ENCODE measurements around the gene NACC1. TPM values are rescaled to one million over a fixed set of nuclear protein-coding genes. Genes with fewer than 3 reads are reported as not detected.
A peak's percentile ranks its signal among the peaks of the same experiment; 100 is the strongest.

NACC1 gene
- polyA plus RNA-seq, 3 donors from 2014 or later, result 1.2 to 2.8 TPM; not detected in 1

DNA sequence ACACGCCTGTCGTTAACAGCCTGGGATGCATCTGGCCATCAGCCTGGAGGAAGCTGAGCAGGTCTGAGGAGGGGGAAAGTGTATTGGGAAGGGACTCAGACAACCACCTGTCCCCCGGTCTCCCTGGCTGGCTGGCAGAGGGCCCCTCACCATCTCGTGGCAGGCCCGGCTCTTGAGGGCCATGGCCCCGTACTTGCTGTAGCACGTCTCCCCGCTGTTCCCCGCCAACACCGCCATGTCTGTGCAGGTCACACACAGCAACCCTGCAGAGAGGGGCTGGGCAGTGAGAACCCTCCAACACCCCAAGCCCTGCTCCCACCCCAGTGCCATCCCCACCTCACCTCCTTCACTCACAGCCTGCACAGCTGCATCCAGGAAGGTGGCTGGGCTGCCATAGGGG lies 5.5 kb upstream of the NACC1 start:
- no peak overlapping the region for H3K4me3 Mint-ChIP-seq
- H3K4me1 Mint-ChIP-seq, result peaks cover 16 to 22% of the 10 kb centered on the region in 2 donors
- H3K27me3 Mint-ChIP-seq (ENCODE audit: low read depth in 3 of 3), result peaks cover 3 to 9% (median 9%) of the 10 kb centered on the region in 3 donors
- H3K27ac Mint-ChIP-seq, result no peak overlapping the region
- peaks cover 0 to 5% (median 0%) of the 10 kb centered on the region in 3 donors for H3K36me3 Mint-ChIP-seq
- H3K9me3 Mint-ChIP-seq, result no peaks in the 10 kb centered on the region
- no peak for DNase-seq

DNA sequence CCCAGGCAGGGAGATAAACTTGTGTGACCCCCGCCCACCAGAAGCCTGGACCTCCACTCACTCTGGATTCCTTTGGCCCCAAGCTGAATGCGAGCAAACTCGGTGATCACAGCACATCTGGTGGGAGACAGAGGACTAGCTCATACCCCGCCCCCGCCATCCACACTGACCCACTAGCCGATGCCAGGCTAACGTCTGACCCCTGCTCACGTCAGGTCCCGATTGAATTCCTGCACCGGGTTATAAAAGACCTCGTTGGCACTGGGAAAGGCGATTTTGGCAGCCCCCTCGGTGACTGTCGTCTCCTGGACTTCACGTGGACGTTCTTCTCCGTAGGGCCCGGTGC lies 2.2 kb upstream of the NACC1 start:
- Mint-ChIP-seq H3K4me1 (peaks cover 40 to 48% of the 10 kb centered on the region in 2 donors), H3K27me3 (ENCODE audit: low read depth in 3 of 3) (peaks cover 5 to 16% (median 15%) of the 10 kb centered on the region in 3 donors), H3K9me3 (no peaks in the 10 kb centered on the region), H3K4me3 (peak overlapping the region; percentile 87 to 97 (median 95)), H3K36me3 (no peaks in the 10 kb centered on the region), H3K27ac (peak overlapping the region in 4 of 6 donors; percentile 36 to 90 (median 76))
- no peak for DNase-seq

DNA sequence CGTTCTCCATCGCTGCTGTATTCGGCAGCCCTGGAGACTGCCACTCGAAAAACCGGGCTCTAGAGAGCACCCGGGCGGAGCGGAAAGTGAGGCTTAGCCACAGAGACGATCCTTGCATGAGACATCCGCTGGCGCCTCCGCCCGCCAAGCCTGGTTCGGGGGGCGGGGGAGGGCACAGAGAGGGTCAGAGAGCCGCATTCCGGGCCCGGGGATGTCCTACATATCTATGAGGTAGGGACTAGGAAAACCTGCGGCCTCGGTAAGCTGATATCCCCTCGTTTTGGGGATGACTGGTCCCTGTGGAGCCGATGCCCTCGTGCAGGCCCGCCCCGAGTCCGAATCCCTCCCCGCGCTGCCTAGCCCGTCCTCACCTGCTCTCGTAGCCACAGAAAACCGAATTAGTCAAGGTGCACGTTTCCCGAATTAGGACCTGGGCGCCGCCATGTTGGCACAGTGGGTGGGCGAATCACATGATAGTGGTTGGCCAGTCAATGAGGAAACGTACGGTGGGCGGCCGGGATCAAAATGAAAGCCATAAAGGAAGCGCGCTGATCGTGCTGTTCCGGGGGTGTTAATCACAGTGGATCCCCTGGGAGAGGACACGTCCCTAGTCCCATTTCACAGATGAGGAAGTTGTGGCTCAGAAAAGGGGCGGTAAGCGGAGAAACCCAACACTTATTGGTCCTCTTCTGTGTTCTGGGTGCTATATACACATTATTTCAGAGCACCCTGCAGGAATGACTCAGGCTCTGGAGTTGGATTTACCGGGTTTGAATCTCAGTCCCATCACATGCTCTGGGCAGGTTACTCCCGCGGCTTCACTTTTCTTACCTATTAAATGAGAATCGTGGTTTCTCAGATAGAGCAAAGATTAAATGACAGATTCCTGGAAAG lies 1.5 kb upstream of the NACC1 start, which contains the start of gene TRMT1:
Gene TRMT1 (minus strand): TSS at position 459 of the 894 bp plus-strand sequence. CDS start 341 bp downstream, at position 118.
- DNase-seq, result peak; percentile 83 to 86 (median 86)
- no peaks in the 10 kb centered on the region for H3K9me3 Mint-ChIP-seq
- H3K36me3 Mint-ChIP-seq, result no peaks in the 10 kb centered on the region
- H3K4me3 Mint-ChIP-seq, result peak within 1 kb of the TSS; percentile 87 to 97 (median 95)
- H3K27ac Mint-ChIP-seq, result peak within 1 kb of the TSS; percentile 81 to 96 (median 94)
- peaks cover 47 to 54% of the 10 kb centered on the region in 2 donors for H3K4me1 Mint-ChIP-seq
- peaks cover 5 to 18% (median 18%) of the 10 kb centered on the region in 3 donors for H3K27me3 Mint-ChIP-seq (ENCODE audit: low read depth in 3 of 3)

DNA sequence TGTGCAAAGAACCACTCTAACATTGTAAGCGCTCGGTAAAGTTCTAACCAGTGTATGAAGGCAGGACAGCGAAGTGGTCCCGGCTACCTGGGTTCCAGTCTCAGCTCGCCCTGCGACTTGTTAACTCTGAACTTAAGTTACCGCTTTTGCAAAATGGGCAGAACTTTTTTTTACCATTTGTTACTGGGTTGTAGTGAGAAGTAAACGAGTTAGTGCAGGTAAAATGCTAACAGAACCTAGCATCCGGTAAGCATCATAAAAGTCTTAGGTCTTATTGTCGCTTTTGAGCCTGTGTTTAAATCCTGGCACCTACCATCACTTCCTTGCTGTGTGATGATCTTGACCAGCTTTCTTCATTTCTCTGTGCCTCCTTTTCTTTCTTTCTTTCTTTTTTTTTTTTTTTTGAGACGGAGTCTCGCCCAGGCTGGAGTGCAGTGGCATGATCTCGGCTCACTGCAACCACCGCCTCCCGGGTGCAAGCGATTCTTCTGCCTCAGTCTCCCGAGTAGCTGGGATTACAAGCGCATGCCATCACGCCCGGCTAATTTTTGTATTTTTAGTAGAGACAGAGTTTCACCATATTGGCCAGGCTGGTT lies 790 bp upstream of the NACC1 start:
- Mint-ChIP-seq H3K27ac (peak overlapping the region; percentile 81 to 96 (median 94)), H3K4me3 (peak overlapping the region; percentile 87 to 97 (median 95)), H3K27me3 (ENCODE audit: low read depth in 3 of 3) (peaks cover 9 to 24% (median 18%) of the 10 kb centered on the region in 3 donors), H3K4me1 (peaks cover 54 to 61% of the 10 kb centered on the region in 2 donors), H3K9me3 (peaks cover 0 to 2% (median 0%) of the 10 kb centered on the region in 6 donors), H3K36me3 (peaks cover 0 to 3% (median 0%) of the 10 kb centered on the region in 3 donors)
- DNase-seq, result no peak

DNA sequence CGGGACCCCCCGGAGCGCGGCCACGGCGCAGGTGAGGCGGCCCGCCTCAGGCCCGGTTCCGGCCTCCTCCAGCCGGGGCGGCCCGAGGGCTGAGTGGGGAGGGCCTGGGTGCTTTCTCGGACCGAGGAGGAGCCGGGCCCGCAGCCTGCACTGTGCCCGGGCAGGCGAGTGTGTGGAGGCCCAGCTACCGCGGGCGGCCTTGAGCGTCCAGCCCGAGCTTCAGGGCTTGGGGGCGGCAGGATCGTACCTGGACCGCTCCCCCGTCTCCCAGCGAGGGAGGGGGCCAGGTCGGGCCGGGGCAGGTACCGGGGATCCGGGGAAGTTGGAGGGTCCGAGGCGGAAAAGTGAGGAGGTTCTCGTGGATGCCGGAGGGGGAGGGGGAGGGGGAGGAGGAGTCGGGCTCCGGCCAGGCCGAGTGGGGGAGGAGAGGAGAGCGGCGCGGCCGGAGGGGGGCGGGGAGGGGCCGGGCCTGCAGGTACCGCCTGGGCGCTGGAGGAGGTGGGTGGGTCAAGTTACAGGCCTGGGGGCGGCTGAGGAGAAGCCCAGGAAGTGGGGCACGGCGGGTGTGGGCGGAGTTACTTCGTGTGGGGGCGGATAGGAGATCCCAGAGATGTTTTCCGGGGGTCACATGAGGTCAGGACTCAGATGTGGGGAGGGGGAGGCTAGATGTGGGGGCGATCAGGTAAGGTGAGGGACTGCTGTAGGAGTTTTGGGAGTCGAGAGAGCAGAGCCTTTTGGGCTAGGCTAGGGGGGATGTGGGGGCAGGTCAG lies 545 bp downstream of the NACC1 start:
- Mint-ChIP-seq H3K27me3 (ENCODE audit: low read depth in 3 of 3) (peaks cover 14 to 29% (median 20%) of the 10 kb centered on the region in 3 donors), H3K9me3 (peaks cover 0 to 2% (median 0%) of the 10 kb centered on the region in 6 donors), H3K36me3 (peaks cover 0 to 3% (median 0%) of the 10 kb centered on the region in 3 donors), H3K4me3 (peak overlapping the region; percentile 80 to 92 (median 85)), H3K4me1 (peaks cover 67 to 73% of the 10 kb centered on the region in 2 donors), H3K27ac (peak overlapping the region in 5 of 6 donors; percentile 63 to 89 (median 84))
- DNase-seq, result no peak

DNA sequence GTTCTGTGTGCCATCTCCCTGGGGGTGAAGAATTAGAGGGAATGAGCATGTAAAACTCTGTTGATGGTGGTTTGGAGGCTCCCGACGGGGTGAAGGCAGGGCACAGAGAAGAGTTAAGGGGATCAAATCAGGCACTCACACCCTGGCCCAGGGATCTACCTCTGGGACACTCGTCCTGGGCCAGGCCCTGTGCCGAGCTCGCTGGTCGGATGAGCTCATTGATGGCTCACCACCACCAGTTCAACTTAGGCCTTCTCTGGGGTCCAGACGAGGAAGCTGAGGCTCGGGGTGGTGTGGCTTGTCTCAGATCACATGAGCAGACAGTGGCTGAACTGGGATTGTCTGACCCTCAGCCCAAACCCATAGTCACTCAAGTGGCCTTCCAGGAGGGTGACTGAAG lies 1.6 kb downstream of the NACC1 start:
- peak overlapping the region; percentile 80 to 92 (median 85) for H3K4me3 Mint-ChIP-seq
- H3K27ac Mint-ChIP-seq, result peak overlapping the region; percentile 11 to 84 (median 67)
- no peak for DNase-seq
- peaks cover 71 to 73% of the 10 kb centered on the region in 2 donors for H3K4me1 Mint-ChIP-seq
- H3K9me3 Mint-ChIP-seq, result peaks cover 0 to 2% (median 0%) of the 10 kb centered on the region in 6 donors
- peaks cover 0 to 3% (median 0%) of the 10 kb centered on the region in 3 donors for H3K36me3 Mint-ChIP-seq
- H3K27me3 Mint-ChIP-seq (ENCODE audit: low read depth in 3 of 3), result peaks cover 16 to 30% (median 20%) of the 10 kb centered on the region in 3 donors

DNA sequence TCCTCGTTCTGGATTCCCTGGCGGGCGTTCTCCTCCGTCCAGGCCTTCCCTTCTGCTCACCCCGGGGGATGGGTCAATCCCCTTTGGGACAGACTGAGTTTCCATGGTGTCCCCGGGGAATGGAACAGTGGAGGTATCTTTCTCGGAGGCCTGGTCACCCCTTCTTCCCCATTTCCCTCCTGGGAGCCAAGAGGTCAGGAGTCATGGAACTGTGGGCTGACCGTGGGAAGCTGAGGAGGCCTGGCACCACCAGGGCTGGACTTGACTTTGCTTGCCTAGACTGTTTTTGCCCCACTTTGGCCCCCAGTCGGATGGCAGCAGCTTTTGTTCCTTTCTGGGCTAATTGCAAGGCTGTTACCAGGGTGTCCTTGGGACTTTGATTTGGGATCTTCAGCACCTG lies 2.0 kb downstream of the NACC1 start:
- peaks cover 16 to 31% (median 20%) of the 10 kb centered on the region in 3 donors for H3K27me3 Mint-ChIP-seq (ENCODE audit: low read depth in 3 of 3)
- peaks cover 0 to 3% (median 0%) of the 10 kb centered on the region in 3 donors for H3K36me3 Mint-ChIP-seq
- peak overlapping the region in 3 of 6 donors; percentile 31 to 93 (median 89) for H3K27ac Mint-ChIP-seq
- DNase-seq, result no peak
- peaks cover 71 to 73% of the 10 kb centered on the region in 2 donors for H3K4me1 Mint-ChIP-seq
- peaks cover 0 to 2% (median 0%) of the 10 kb centered on the region in 6 donors for H3K9me3 Mint-ChIP-seq
- H3K4me3 Mint-ChIP-seq, result peak overlapping the region in 4 of 5 donors; percentile 49 to 92 (median 83)

DNA sequence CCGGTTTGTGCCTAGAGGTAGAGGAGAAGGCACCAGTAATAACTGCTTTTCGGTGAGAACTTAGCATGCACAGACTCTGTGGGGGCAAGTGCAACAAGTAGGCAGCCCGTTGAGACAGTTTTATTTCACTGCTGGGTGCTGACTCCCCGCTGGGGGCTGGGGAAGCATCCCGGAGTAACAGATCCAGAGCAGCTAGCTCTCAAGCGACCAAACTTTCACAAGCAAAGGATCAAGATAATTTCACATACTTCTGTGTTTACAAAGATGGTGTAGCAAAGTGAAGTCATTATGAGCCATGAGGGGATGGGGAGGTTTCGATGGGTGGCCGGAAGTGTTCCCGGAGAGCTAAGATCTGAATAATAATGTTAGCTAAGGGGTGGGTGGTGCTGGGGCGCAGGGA lies 2.8 kb downstream of the NACC1 start:
- Mint-ChIP-seq H3K36me3 (peaks cover 0 to 3% (median 0%) of the 10 kb centered on the region in 3 donors), H3K27ac (peak overlapping the region; percentile 2 to 93 (median 70)), H3K4me1 (peaks cover 66 to 71% of the 10 kb centered on the region in 2 donors), H3K27me3 (ENCODE audit: low read depth in 3 of 3) (peaks cover 16 to 31% (median 20%) of the 10 kb centered on the region in 3 donors), H3K9me3 (peaks cover 0 to 2% (median 0%) of the 10 kb centered on the region in 6 donors), H3K4me3 (peak overlapping the region; percentile 49 to 92 (median 63))
- no peak for DNase-seq

DNA sequence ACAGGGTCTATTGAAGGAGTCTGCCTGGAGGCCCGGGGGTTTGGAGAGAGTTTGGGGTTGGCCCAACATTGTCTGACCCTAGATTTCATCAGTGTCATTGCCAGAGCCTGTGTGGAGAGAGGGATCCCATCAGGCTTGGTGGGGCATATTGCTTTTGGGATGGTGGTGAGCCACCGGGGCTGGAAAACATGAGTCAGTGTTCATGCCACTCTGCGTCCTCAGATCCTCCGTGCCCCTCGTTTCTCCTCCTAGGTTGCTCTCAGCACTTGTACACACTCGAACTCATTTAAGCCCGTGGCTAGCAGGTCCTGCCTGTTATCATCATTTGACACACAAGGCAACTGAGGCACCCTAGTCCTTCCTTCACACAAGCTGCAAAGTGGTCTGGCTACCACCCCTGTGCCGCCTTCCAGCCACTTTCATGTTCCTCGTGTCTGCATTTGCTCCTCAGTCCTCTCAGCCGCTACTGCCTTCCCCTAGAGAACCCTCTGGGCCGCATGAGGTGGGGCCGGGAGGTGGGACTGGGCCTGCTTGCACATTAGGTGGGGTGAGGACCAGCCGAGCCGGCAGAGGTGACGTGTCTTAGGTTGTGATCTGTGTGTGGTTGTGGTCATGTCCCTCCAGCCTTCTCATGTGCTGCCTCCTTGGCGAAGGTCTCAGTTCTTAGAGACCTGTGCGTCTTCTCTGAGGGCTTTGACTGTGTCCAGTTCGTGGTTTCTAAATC lies 3.6 kb downstream of the NACC1 start:
- H3K27me3 Mint-ChIP-seq (ENCODE audit: low read depth in 3 of 3), result peaks cover 13 to 27% (median 17%) of the 10 kb centered on the region in 3 donors
- peak; percentile 57 to 72 (median 70) for DNase-seq
- peak overlapping the region; percentile 70 to 93 (median 90) for H3K27ac Mint-ChIP-seq

DNA sequence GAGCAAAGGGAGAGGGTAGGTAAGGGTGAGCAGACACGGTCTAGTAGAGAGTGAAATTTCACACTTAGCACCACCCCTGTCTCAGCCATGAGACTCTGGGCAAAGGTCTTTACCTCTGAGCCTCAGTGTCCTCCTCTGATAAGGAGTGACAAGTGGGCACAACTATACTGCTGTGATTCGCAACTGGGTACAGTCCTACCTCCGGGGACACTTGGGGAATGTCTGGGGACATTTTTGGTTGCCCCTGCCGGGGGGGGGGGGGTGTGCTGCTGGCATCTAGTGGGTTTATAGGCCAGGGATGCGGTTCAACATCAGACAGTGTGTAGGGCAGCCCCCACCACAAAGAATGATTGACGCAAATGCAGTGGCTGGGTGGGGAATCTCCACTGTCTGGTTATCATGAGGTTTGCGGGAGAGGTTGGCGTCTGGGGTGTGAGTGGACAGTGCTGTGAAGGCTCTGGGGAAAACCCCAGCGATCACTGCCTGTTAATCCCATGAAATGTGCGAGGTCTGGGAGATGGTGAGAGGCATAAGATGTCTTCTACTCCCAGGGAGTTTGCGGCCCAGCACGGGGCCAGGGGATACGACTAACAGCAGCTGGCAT lies 4.3 kb downstream of the NACC1 start:
- H3K9me3 Mint-ChIP-seq, result peaks cover 0 to 2% (median 0%) of the 10 kb centered on the region in 6 donors
- H3K27ac Mint-ChIP-seq, result peak overlapping the region; percentile 70 to 93 (median 90)
- peaks cover 12 to 24% (median 13%) of the 10 kb centered on the region in 3 donors for H3K27me3 Mint-ChIP-seq (ENCODE audit: low read depth in 3 of 3)
- H3K4me3 Mint-ChIP-seq, result peak overlapping the region; percentile 53 to 64 (median 63)
- peaks cover 53 to 56% of the 10 kb centered on the region in 2 donors for H3K4me1 Mint-ChIP-seq
- DNase-seq, result peak; percentile 61 to 77 (median 75)
- H3K36me3 Mint-ChIP-seq, result peaks cover 0 to 3% (median 0%) of the 10 kb centered on the region in 3 donors

More for the DNA sequence above, 3.6 kb downstream of the NACC1 start:
- peaks cover 0 to 3% (median 0%) of the 10 kb centered on the region in 3 donors for H3K36me3 Mint-ChIP-seq
- peak overlapping the region; percentile 53 to 64 (median 63) for H3K4me3 Mint-ChIP-seq
- H3K4me1 Mint-ChIP-seq, result peaks cover 59 to 63% of the 10 kb centered on the region in 2 donors
- peaks cover 0 to 2% (median 0%) of the 10 kb centered on the region in 6 donors for H3K9me3 Mint-ChIP-seq

DNA sequence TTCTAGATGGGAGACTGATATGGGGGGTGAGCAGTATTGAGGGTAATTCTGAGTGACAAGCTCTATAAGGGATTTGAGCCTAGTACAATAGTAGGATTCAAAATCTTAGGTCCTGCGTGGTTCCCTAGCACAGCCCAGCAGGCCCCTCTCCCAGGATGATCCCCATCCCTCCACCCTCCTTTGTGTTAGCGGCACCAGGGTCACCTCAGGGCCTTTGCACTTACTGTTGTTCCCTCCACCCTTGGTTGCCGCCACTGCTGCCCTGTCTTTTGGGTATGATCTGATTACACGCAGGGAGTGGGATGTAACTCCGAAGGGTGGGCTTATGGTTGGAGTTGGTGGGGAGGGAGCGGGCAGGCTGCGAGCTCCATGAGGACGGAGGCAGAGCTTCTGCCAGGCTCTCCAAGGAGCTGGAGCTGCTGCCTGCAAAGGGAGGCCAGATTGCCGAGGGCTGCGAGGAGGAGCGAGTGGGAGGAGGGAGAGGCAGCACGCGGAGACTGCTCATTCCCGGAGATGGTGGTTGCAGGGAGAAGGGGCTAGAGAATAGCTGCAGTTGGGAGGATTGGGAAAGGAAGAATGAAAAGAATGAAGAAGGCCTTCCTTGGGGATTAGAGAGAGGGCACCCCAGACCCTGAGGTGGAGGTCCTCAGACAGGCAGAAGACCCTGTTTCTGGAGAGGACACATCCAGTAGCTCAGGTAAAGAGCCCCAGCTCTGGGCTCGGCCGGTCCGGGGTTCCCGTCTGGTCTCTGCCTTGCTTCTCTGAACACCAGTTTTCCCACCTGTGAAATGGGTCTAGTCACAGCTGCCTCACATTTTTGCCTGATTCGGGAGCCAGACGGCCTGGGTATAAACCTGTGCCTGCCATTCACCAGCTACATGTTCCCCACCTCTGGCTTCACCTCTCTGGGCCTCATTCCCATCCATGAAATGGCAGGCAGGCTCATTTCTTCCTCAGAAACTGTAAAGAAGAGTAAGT lies 5.2 kb downstream of the NACC1 start:
- H3K4me1 Mint-ChIP-seq, result peaks cover 50 to 56% of the 10 kb centered on the region in 2 donors
- peak overlapping the region; percentile 18 to 93 (median 90) for H3K27ac Mint-ChIP-seq
- peaks cover 0 to 3% (median 0%) of the 10 kb centered on the region in 3 donors for H3K36me3 Mint-ChIP-seq
- DNase-seq, result no peak
- peaks cover 0 to 2% (median 0%) of the 10 kb centered on the region in 6 donors for H3K9me3 Mint-ChIP-seq
- peak overlapping the region in 3 of 5 donors; percentile 53 to 64 (median 63) for H3K4me3 Mint-ChIP-seq
- peaks cover 7 to 19% (median 13%) of the 10 kb centered on the region in 3 donors for H3K27me3 Mint-ChIP-seq (ENCODE audit: low read depth in 3 of 3)

Data from immature natural killer cell (primary cell).